HG03439 (cell line): ENCODE measurements around the gene SRGAP3.
"Not testable (repeated sequence)": the region's sequence is repeated elsewhere in the genome, so short reads cannot be mapped to it uniquely, and the experiment has no call there.

ENCODE experiments used
- ATAC-seq: cut with Tn5 transposase; IDR thresholded peaks from one replicate; pipeline ENCODE4 v1.9.1; 2021; ENCODE audit warnings: mild to moderate bottlenecking, moderate library complexity; ENCODE audit not compliant: unreplicated experiment

SRGAP3 gene

GRCh38 chr3:9098716-9099675 lies 150.4 kb downstream of the SRGAP3 start:
- no peak for ATAC-seq

- ATAC-seq, result no peak
Measured at GRCh38 chr3:9097495-9097894, 152.0 kb downstream of the SRGAP3 start.

GRCh38 chr3:9091486-9092235 lies 157.8 kb downstream of the SRGAP3 start:
- ATAC-seq, result no peak

GRCh38 chr3:9088441-9089353 lies 160.7 kb downstream of the SRGAP3 start:
- ATAC-seq, result no peak

- ATAC-seq, result no peak
Measured at GRCh38 chr3:9087831-9088413, 161.5 kb downstream of the SRGAP3 start.

- ATAC-seq, result not testable (repeated sequence)
Measured at GRCh38 chr3:9085428-9085827, 164.0 kb downstream of the SRGAP3 start.

GRCh38 chr3:9081184-9081818 lies 168.1 kb downstream of the SRGAP3 start:
- ATAC-seq, result no peak

GRCh38 chr3:9080163-9080562 lies 169.3 kb downstream of the SRGAP3 start:
- no peak for ATAC-seq

GRCh38 chr3:9079676-9080075 lies 169.8 kb downstream of the SRGAP3 start:
- ATAC-seq, result no peak

GRCh38 chr3:9078561-9079240 lies 170.7 kb downstream of the SRGAP3 start:
- no peak for ATAC-seq

GRCh38 chr3:9077029-9077428 lies 172.4 kb downstream of the SRGAP3 start:
- ATAC-seq, result no peak

GRCh38 chr3:9075762-9076161 lies 173.7 kb downstream of the SRGAP3 start:
- no peak for ATAC-seq

- no peak for ATAC-seq
Measured at GRCh38 chr3:9074079-9074478, 175.4 kb downstream of the SRGAP3 start.

- ATAC-seq, result no peak
Measured at GRCh38 chr3:9072667-9073009, 176.8 kb downstream of the SRGAP3 start.

- no peak for ATAC-seq
Measured at GRCh38 chr3:9071936-9072666, 177.3 kb downstream of the SRGAP3 start.

- no peak for ATAC-seq
Measured at GRCh38 chr3:9070961-9071360, 178.5 kb downstream of the SRGAP3 start.

- ATAC-seq, result no peak
Measured at GRCh38 chr3:9069971-9070370, 179.5 kb downstream of the SRGAP3 start.

- ATAC-seq, result no peak
Measured at GRCh38 chr3:9068051-9068450, 181.4 kb downstream of the SRGAP3 start.
